ENCODE data around the gene SLC22A23. TPM values are rescaled to one million over a fixed set of nuclear protein-coding genes. Genes with fewer than 3 reads are reported as not detected.

SLC22A23 gene
- total RNA-seq, 1 donor from 2014 or later, result 102 TPM

DNA sequence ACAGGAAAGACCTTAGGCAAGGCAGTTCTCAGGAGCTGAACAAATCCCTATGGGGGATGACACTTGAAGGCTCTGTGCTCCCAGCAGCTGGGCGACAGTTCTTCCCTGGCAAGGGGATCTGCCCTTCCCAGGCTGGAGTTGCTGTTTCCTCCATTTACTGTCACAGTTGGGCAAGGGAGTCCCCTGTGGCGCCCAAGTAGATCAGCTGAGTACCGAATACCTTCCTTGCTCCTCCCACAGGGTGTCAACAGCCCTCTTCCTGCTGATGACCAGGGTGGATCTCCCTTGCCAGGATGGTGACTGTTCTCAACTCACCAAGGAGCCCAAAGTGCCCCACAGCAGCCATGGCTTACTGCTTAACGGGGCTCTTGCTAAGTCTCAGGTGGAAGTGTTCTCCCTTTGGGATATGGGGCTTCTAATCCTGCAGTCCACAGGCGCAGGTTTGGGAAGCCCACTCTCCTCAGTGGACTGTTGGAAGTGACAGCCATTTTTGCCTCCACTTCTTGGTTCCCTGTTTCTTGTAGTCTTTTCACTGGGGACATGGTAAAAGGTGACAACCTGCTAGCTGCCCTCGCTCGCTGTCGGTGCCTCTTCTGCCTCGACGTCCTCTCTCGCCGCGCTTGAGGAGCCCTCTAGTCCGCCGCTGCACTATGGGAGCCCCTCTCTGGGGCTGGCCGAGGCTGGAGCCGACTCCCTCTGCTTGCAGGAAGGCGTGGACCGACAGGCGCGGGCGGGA is 203.8 kb downstream of the SLC22A23 start:
- Mint-ChIP-seq H3K27me3 (ENCODE audit: unreplicated experiment) (peaks cover 4% of the 10 kb centered on the region), H3K4me3 (ENCODE audit: unreplicated experiment) (no peak overlapping the region), H3K27ac (ENCODE audit: unreplicated experiment) (no peak overlapping the region), H3K4me1 (ENCODE audit: low read depth, unreplicated experiment) (peaks cover 25% of the 10 kb centered on the region), H3K9me3 (ENCODE audit: unreplicated experiment) (peaks cover 13% of the 10 kb centered on the region), H3K36me3 (ENCODE audit: unreplicated experiment) (peaks cover 17% of the 10 kb centered on the region)
- TF ChIP-seq, protein P1, sequence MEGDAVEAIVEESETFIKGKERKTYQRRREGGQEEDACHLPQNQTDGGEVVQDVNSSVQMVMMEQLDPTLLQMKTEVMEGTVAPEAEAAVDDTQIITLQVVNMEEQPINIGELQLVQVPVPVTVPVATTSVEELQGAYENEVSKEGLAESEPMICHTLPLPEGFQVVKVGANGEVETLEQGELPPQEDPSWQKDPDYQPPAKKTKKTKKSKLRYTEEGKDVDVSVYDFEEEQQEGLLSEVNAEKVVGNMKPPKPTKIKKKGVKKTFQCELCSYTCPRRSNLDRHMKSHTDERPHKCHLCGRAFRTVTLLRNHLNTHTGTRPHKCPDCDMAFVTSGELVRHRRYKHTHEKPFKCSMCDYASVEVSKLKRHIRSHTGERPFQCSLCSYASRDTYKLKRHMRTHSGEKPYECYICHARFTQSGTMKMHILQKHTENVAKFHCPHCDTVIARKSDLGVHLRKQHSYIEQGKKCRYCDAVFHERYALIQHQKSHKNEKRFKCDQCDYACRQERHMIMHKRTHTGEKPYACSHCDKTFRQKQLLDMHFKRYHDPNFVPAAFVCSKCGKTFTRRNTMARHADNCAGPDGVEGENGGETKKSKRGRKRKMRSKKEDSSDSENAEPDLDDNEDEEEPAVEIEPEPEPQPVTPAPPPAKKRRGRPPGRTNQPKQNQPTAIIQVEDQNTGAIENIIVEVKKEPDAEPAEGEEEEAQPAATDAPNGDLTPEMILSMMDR (IDR thresholded peaks at IDR 0.05; ENCODE audit: partially characterized antibody, unreplicated experiment), result no peak
- DNase-seq, result no peak

DNA sequence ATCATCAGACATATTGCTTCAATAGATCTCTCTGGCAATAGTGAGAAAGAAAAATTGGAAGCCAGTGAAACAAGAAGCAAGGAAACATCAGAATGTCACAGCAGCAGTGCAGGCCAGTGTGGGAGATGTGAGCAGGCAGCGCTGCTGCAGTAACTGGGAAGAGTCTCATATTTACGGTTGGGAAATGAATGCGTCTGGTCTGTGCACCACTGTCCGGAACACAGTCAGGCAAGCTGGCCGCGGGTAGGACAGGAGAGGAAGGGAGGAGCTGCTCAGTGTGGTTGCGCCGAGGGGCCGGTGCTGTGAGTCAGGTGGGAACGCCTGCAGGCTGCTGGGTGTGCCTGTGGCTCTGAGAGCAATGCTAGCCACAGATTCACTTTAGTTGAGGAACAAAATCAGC is 204.5 kb downstream of the SLC22A23 start:
- H3K27me3 Mint-ChIP-seq (ENCODE audit: unreplicated experiment), result peaks cover 4% of the 10 kb centered on the region
- TF ChIP-seq, protein P1 (IDR thresholded peaks at IDR 0.05; ENCODE audit: partially characterized antibody, unreplicated experiment), result no peak
- peaks cover 31% of the 10 kb centered on the region for H3K4me1 Mint-ChIP-seq (ENCODE audit: low read depth, unreplicated experiment)
- H3K4me3 Mint-ChIP-seq (ENCODE audit: unreplicated experiment), result peak overlapping the region; percentile 11
- DNase-seq, result no peak
- H3K27ac Mint-ChIP-seq (ENCODE audit: unreplicated experiment), result no peak overlapping the region
- peaks cover 17% of the 10 kb centered on the region for H3K36me3 Mint-ChIP-seq (ENCODE audit: unreplicated experiment)
- H3K9me3 Mint-ChIP-seq (ENCODE audit: unreplicated experiment), result peaks cover 14% of the 10 kb centered on the region

DNA sequence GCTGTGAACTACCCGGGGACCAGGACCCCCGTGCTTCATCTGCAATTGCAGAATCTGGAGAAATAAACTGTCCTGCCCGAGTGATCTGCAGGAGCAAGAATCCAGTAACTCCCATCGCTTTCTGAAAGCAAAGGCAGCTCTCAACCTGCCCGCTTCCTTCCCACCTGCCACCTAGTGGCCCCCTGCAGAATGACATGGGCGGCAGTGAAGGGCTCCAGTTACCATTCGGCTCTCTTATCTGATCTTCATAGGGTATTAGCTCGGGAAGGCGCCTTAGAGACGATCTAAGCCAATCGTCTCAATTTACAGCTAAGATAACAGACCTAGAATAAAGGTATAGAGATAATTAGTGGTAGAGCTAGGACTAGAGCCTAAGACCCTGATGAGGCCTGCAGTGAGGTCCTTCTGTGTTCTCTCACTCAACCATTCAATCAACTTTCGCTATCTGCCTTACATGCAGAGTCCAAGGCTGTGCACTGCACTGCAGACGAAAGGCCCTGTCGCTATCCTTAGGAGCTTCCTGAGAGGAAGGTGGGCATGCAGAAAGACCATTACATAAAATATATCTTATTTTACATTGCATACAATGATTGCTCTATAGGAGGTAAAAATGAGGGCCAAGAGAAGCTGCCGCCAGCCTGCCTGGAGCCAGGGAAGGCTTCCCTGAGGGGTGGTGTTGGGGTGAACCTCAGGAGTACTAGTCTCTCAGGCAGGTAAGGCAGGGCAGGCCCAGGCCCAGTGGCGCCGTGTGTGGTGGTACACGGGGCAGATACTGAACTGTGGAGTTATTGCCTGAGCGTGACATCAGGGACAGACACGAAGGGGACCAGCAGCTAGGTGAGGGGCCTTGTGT is 205.2 kb downstream of the SLC22A23 start:
- peaks cover 31% of the 10 kb centered on the region for H3K4me1 Mint-ChIP-seq (ENCODE audit: low read depth, unreplicated experiment)
- H3K27me3 Mint-ChIP-seq (ENCODE audit: unreplicated experiment), result peaks cover 4% of the 10 kb centered on the region
- peak; percentile 92 for DNase-seq
- TF ChIP-seq, protein P1 (IDR thresholded peaks at IDR 0.05; ENCODE audit: partially characterized antibody, unreplicated experiment), result peak; percentile 97
- no peak overlapping the region for H3K4me3 Mint-ChIP-seq (ENCODE audit: unreplicated experiment)
- peaks cover 17% of the 10 kb centered on the region for H3K36me3 Mint-ChIP-seq (ENCODE audit: unreplicated experiment)
- H3K27ac Mint-ChIP-seq (ENCODE audit: unreplicated experiment), result peak overlapping the region; percentile 75
- peaks cover 13% of the 10 kb centered on the region for H3K9me3 Mint-ChIP-seq (ENCODE audit: unreplicated experiment)

DNA sequence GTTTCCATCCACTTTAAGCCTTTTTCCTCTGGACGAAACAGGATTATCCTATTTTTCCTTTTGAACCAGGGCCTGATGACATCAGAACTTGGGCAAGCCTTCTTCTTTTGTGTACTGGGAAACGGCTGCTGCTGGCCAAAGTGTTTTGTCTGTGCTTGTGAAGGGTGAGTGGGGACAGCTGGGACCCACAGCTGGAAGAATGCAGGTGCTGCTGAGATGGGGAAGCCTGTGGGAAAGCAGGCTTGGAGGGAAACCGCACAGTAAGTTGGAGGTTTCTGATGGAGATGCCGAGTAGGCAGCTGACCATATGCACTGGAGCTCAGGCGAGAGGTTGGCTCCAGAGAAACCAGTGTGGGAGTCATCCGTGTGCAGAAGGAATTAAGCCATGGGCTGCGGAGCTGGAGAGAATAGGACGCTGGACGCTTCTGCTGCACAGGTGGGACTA is 206.6 kb downstream of the SLC22A23 start:
- TF ChIP-seq, protein P1 (IDR thresholded peaks at IDR 0.05; ENCODE audit: partially characterized antibody, unreplicated experiment), result no peak
- Mint-ChIP-seq H3K4me3 (ENCODE audit: unreplicated experiment) (peak overlapping the region; percentile 12), H3K27ac (ENCODE audit: unreplicated experiment) (peak overlapping the region; percentile 24), H3K27me3 (ENCODE audit: unreplicated experiment) (peaks cover 4% of the 10 kb centered on the region), H3K4me1 (ENCODE audit: low read depth, unreplicated experiment) (peaks cover 31% of the 10 kb centered on the region), H3K36me3 (ENCODE audit: unreplicated experiment) (peaks cover 12% of the 10 kb centered on the region), H3K9me3 (ENCODE audit: unreplicated experiment) (peaks cover 11% of the 10 kb centered on the region)
- no peak for DNase-seq

Measured in glutamatergic neuron (in vitro differentiated cells).